Right kidney (tissue), 1 donor: ENCODE measurements around the gene SMAD6.

ENCODE experiments used
- DNase-seq: peaks from one replicate; pipeline ENCODE4 v3.0.0-alpha.2; 2016

SMAD6 gene

DNA sequence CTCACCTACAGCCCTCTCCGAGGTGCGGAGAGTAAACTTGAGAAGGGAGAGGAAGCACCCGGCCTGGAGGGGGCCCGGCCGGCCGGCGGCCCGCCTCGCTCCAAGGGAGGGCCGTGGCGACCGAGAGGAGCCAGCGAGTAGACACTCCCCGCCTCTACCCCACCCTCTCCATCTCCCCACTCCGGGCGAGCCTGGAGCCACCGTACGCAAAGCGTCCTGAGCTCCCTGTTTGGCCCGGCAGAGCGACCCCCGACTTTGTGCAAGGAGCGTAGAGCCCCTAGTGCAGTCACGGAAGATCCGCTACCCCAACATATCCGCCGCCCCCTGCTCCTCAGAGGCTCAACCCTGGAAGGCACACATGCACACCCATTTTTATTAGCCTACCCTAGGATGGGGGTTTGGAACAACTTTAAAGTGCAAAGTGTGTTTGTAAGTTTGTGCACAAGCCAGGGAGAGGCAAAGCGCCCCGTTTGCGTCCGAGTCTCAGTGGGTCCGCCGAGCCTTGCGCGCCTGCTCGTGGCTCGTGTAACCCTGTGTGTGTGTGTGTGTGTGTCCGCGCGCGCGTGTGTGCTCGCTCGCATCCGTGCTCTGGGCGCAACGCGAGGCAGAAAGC lies 508 bp upstream of the SMAD6 start:
- peak; percentile 90 for DNase-seq

GRCh38 chr15:66702787-66703539 lies 927 bp downstream of the SMAD6 start:
- DNase-seq: peak; percentile 76

GRCh38 chr15:66703540-66703941 lies 1.5 kb downstream of the SMAD6 start:
- peak; percentile 56 for DNase-seq

- peak; percentile 58 for DNase-seq
These were observed 2.2 kb downstream of the SMAD6 start for GRCh38 chr15:66704019-66704802.

- no peak for DNase-seq
These were observed 2.7 kb downstream of the SMAD6 start for GRCh38 chr15:66704803-66705153.

DNA sequence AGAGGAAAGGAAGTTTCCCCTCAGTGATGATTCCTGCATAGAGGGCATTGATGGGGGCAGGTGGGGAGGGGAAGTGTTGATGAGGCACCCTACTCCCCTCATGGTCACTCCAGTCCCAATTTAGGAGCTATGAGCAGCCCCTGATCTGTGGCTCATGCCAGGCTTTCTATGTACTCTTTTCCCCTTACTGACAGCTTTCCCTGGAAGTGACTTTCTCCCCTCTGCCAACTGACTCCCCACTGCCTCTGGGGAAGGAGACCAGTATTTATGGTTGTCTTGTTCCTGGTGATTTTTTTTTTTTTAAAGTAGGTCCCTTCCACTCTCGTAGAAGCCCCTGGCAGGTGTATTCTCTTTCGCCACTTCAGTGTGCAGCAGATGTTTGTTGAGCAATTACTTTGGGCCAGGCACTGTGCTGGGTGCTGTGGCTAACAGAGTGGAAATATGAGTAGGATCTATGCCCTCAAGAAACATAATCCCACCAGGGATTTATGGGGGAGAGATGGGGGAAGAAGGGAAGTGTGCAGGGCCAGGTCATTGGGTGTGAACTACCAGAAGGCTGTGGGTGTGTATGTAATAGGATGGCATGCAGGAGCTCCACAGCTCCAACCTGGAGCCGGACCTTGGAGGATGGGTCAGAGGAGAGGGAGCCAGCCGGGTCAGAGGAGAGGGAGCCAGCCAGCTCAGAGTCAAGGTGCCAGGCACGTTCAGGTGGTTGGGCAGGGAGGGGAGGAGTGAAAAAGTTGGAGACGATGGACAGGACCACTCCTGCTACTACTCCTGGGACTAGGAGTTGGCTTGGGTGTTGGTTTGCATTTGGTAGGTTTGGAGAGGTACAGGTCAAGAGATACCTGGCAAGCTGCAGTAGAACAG lies 3.5 kb downstream of the SMAD6 start:
- DNase-seq: no peak

DNA sequence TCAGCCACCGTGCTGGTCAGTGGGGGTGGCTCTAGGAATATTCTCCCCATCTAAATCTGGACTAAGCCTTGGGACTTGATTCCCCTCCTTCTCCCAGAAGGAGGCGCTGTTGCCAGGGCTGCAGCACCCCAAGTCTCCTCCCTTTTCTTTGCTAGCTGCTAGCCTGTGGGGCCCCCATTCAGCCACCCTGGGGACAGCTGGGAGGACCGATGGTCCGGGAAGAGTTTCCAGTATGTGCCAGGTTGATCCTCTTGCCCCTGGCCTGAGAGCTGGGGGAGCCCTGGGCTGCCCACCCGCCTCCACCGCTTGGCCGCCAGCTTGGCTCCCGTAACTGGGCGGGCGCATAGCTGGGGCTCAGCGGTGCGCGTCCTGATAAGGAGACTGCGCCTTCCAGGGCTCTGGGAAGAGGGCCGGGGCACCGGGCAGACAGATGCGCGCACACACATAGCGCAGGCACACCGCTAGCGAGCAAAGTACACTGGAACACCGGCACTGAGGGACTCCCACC lies 4.2 kb downstream of the SMAD6 start:
- peak; percentile 78 for DNase-seq

- DNase-seq: no peak
These were observed 4.8 kb downstream of the SMAD6 start for GRCh38 chr15:66706840-66707239.

- DNase-seq: peak; percentile 65
These were observed 5.5 kb downstream of the SMAD6 start for GRCh38 chr15:66707310-66708082.

GRCh38 chr15:66708389-66708788 lies 6.4 kb downstream of the SMAD6 start:
- no peak for DNase-seq

DNA sequence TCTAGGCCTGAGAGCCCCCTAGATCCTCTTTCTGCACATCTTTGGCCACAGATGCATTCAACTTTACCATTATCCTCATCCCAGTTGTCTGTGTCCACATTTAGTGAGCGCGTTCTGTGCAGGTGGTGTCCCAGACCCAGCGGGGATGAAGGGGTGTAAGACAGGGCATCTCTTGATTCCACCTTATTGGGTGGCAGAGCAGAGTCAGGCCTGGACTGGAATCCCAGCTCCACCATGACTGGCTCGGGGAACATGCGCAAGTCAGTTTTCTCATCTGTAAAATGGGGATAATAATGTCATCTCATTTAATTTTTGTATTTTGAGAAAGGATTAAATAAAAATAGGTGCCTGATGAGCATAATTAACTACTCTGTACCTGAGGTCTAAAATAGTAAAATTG lies 7.8 kb downstream of the SMAD6 start:
- DNase-seq: no peak

- DNase-seq: no peak
These were observed 9.2 kb downstream of the SMAD6 start for GRCh38 chr15:66711260-66711659.

- no peak for DNase-seq
These were observed 9.8 kb downstream of the SMAD6 start for GRCh38 chr15:66711862-66712261.

DNA sequence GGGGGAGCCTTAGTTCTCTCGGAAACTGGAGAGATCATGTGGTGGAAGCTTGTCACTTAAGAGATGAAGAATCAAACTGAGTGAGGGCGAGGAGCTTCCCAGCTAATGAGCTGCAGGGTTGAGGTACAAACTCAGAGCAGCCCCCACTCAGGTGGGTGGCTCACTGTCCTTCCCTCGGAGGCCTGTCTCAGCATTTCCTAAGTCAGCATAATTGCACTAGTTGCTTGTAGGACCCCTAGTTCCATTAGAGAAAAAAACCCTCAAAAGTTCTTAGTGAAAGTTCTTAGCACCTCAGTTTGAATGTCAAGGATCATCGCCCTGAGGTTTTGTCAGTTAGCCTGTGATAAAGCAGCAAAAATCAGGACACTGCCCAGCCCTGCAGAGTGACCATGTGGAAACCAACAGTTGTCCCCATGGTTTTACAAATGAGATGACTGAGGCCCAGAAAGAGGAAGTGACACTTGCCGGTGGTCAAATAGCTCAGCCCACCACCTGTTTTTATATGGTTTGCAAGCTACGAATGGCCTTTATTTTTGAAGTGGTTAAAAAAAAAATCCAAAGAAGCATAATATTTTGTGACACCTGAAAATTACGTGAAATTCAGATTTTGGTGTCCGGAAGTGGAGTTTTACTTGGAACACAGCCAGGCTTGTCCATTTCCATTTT lies 11.9 kb downstream of the SMAD6 start:
- DNase-seq: no peak

GRCh38 chr15:66714543-66714981 lies 12.5 kb downstream of the SMAD6 start:
- DNase-seq: no peak

GRCh38 chr15:66715181-66715624 lies 13.2 kb downstream of the SMAD6 start:
- peak; percentile 39 for DNase-seq

- DNase-seq: peak; percentile 29
These were observed 14.0 kb downstream of the SMAD6 start for GRCh38 chr15:66715720-66716655.

- DNase-seq: no peak
These were observed 14.6 kb downstream of the SMAD6 start for GRCh38 chr15:66716656-66717020.

GRCh38 chr15:66718220-66718988 lies 16.4 kb downstream of the SMAD6 start:
- no peak for DNase-seq
